ENCODE measurements around the gene EIF6.
A peak's percentile ranks its signal among the peaks of the same experiment; 100 is the strongest.

EIF6 gene

GRCh38 chr20:35292504-35293285 lies 8.1 kb upstream of the EIF6 start:
- DNase-seq: no peak

GRCh38 chr20:35291654-35292503 lies 7.3 kb upstream of the EIF6 start, which contains the start of gene FAM83C:
TSS of gene FAM83C (minus strand) at chr20:35292425. CDS start at chr20:35292304, 121 bp downstream.
- no peak for DNase-seq

GRCh38 chr20:35290887-35291417 lies 6.4 kb upstream of the EIF6 start:
- no peak for DNase-seq

GRCh38 chr20:35290186-35290886 lies 5.8 kb upstream of the EIF6 start:
- no peak for DNase-seq

- no peak for DNase-seq
Measured at GRCh38 chr20:35288325-35289060, 3.9 kb upstream of the EIF6 start.

GRCh38 chr20:35287509-35288324 lies 3.1 kb upstream of the EIF6 start:
- no peak for DNase-seq

- DNase-seq: no peak
Measured at GRCh38 chr20:35286899-35287508, 2.4 kb upstream of the EIF6 start.

- DNase-seq: no peak
Measured at GRCh38 chr20:35286077-35286898, 1.7 kb upstream of the EIF6 start.

- DNase-seq: no peak
Measured at GRCh38 chr20:35285806-35286076, 1.2 kb upstream of the EIF6 start.

- DNase-seq: no peak
Measured at GRCh38 chr20:35284992-35285805, 627 bp upstream of the EIF6 start.

- DNase-seq: no peak
Measured at GRCh38 chr20:35283441-35284266, 918 bp downstream of the EIF6 start.

- no peak for DNase-seq
Measured at GRCh38 chr20:35281506-35282101, 3.0 kb downstream of the EIF6 start.

- DNase-seq: no peak
Measured at GRCh38 chr20:35280523-35280922, 4.0 kb downstream of the EIF6 start.

GRCh38 chr20:35279533-35280174 lies 4.9 kb downstream of the EIF6 start:
- DNase-seq: no peak

GRCh38 chr20:35279040-35279439 lies 5.5 kb downstream of the EIF6 start:
- DNase-seq: no peak

GRCh38 chr20:35277531-35278395 lies 6.8 kb downstream of the EIF6 start, which contains the start of gene MMP24OS:
TSS of gene MMP24OS (minus strand) at chr20:35278122. CDS start at chr20:35277929, 193 bp downstream.
- DNase-seq: peak; percentile 85

All from NCI-H2171 (cell line).